ENCODE measurements around the gene FARP1. TPM values are rescaled to one million over a fixed set of nuclear protein-coding genes. Genes with fewer than 3 reads are reported as not detected.

The FARP1 gene
- total and polyA plus RNA-seq, 10 of the 15 experiments (the other 5 are each of a cell fraction or from before 2014, with no cell fraction given), result 0.17 to 6.9 (median 0.68) TPM

DNA sequence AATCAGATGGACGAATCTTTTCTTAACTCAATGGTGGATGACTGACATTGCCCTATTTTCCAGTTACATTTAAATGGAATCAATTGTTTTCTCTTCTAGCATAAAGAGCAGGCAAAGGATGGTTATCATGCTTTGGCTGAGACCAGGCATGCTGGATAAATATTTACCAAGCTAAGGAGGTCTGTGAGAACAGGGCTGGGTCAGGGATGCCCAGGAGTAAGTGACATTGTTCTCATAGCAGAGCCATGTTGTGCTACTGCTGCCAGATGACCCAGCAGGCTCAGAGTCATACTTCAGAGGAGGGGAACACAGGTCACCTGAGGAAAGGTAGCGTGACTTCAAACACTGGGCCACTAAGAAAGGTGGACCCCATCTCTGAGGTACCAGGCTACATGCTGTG is 150.2 kb downstream of the FARP1 start:
- Histone ChIP-seq H3K27me3 (replicated peaks in 1 of 2; ENCODE audit: control insufficient read depth in 2 of 2, insufficient read depth in 2 of 2, low read length in 1 of 2) (peaks cover 0 to 2% of the 10 kb centered on the region in 2 experiments; a peak in 1 of 4 replicates), H2AFZ (ENCODE audit: control insufficient read depth, low read depth, low read length) (no peak overlapping the region), H3K4me3 (no peak overlapping the region), H3K4me1 (ENCODE audit: control insufficient read depth, insufficient read depth, low read length) (no peaks in the 10 kb centered on the region), H3K9me3 (replicated peaks; ENCODE audit: control insufficient read depth, insufficient read depth, low read length) (no peaks in the 10 kb centered on the region), H4K20me1 (ENCODE audit: control insufficient read depth, insufficient read depth) (no peaks in the 10 kb centered on the region), H3K79me2 (ENCODE audit: control insufficient read depth, insufficient read depth, low read length) (no peaks in the 10 kb centered on the region), H3K9ac (ENCODE audit: control insufficient read depth, insufficient read depth, low read length) (no peak overlapping the region), H3K36me3 (ENCODE audit: control insufficient read depth in 2 of 2, insufficient read depth in 2 of 2, low read length in 1 of 2) (no peaks in the 10 kb centered on the region), H3K27ac (ENCODE audit: control insufficient read depth, insufficient read depth) (no peak overlapping the region), H3K4me2 (ENCODE audit: control insufficient read depth, insufficient read depth) (no peak overlapping the region)
- no TSS peak for BruUV-seq (replicated peaks)
- POLR2A ChIA-PET, result interaction anchor here (1.4 kb wide), 1 partner anchor 11 kb away, joined by 3 read pairs; no protein-coding TSS in a partner anchor
- FAIRE-seq (no peak), DNase-seq (ENCODE audit: low read depth, low spot score) (no peak), ATAC-seq (no peak)
- SMC1A ChIA-PET (ENCODE audit: uncharacterized antibody, unreplicated experiment), result interaction anchor here (1.5 kb wide), 1 partner anchor 13 kb away, joined by 3 read pairs; no protein-coding TSS in a partner anchor
- RAD21 ChIA-PET (ENCODE audit: unreplicated experiment), result no interaction called here
- TF ChIP-seq ZNF384 (IDR thresholded peaks at IDR 0.05; ENCODE audit: borderline replicate concordance, low read depth, low read length), result no peak
- TF ChIP-seq TARDBP (IDR thresholded peaks at IDR 0.05; ENCODE audit: borderline replicate concordance), result no peak
- no peak for TF ChIP-seq BMI1 (IDR thresholded peaks at IDR 0.05; ENCODE audit: borderline replicate concordance)
- no peak for TF ChIP-seq ZBED1 (IDR thresholded peaks at IDR 0.05; ENCODE audit: borderline replicate concordance)
- TF ChIP-seq POLR2AphosphoS5 (IDR thresholded peaks at IDR 0.05; ENCODE audit: low read length), result no peak
- no peak for TF ChIP-seq MXI1 (IDR thresholded peaks at IDR 0.05; ENCODE audit: low read depth, low read length)
- no peak for TF ChIP-seq SREBF2 (IDR thresholded peaks at IDR 0.05; ENCODE audit: low read length)
- no peak for TF ChIP-seq MYB (IDR thresholded peaks at IDR 0.05; ENCODE audit: borderline replicate concordance, low read depth, low read length)
- no peak for TF ChIP-seq PAX5 (IDR thresholded peaks at IDR 0.05; ENCODE audit: borderline replicate concordance, low read depth, low read length)
- TF ChIP-seq IKZF2 (IDR thresholded peaks at IDR 0.05), result no peak
- no peak for TF ChIP-seq NBN (IDR thresholded peaks at IDR 0.05)
- TF ChIP-seq EZH2 (IDR thresholded peaks at IDR 0.05; ENCODE audit: borderline replicate concordance, control insufficient read depth, low read depth, low read length), result no peak
- no peak for TF ChIP-seq SRF (IDR thresholded peaks at IDR 0.05; ENCODE audit: low read depth in 2 of 2, low read length in 2 of 2)
- TF ChIP-seq FOS (IDR thresholded peaks at IDR 0.05; ENCODE audit: borderline replicate concordance, extremely low read depth, insufficient read length), result no peak
- TF ChIP-seq NR2F1 (conservative IDR thresholded peaks at IDR 0.05), result no peak
- no peak for TF ChIP-seq RB1 (IDR thresholded peaks at IDR 0.05; ENCODE audit: borderline replicate concordance)
- no peak for TF ChIP-seq EP300 (IDR thresholded peaks at IDR 0.05; ENCODE audit: borderline replicate concordance in 1 of 2, control insufficient read depth in 1 of 2, low read depth in 2 of 2, low read length in 2 of 2)
- in situ Hi-C loops (cut with MboI), result no loop called here
- intact Hi-C loops (cut with micrococcal nuclease; ENCODE audit: unreplicated experiment), result no loop called here
- WGBS (ENCODE audit: insufficient coverage, insufficient replicate concordance, low lambda C conversion rate, missing lambda C conversion rate), result 61% methylated on average over 2 of the region's 2 CpGs
- CTCF ChIA-PET, result no interaction called here
